HG03060 (cell line): ENCODE data around the gene CCNY.
A peak's percentile ranks its signal among the peaks of the same experiment; 100 is the strongest.

Experiments used
- ATAC-seq: cut with Tn5 transposase; IDR thresholded peaks from one replicate; pipeline ENCODE4 v1.9.1; 2021; ENCODE audit warnings: low read depth, moderate number of reproducible peaks; ENCODE audit not compliant: unreplicated experiment

CCNY gene

DNA sequence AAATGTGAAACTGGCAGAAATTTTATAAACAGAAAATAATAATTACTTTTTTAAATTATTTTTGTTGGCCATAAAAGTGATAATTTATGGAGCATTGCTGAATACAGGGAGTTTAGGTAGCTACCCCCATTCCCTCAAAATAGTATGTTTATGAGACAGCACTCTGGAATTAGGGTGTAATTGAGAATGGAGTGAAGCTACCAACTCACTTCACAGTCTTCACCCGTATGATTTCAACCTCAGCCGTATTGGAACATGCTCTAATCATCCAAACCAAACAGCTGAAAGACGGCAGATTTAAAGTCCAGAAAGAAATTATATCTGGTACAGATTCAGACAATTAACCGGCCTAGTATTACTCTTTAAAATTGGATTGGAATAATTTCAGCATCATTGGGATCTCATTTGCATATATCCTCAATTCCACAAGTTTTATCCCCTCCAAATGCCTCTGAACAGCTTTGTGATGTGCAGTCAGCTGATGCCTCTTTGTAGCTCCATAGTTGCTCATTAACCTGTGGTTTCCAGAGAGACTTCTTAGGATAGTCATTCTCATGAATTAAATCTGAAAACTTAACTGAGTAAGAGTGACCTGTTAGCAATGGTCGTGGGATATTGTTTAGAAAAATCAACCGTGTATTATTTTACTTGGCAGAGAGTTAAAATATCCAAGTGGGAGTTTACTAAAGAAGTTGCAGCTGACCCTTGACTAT lies 209.7 kb downstream of the CCNY start:
- no peak for ATAC-seq

DNA sequence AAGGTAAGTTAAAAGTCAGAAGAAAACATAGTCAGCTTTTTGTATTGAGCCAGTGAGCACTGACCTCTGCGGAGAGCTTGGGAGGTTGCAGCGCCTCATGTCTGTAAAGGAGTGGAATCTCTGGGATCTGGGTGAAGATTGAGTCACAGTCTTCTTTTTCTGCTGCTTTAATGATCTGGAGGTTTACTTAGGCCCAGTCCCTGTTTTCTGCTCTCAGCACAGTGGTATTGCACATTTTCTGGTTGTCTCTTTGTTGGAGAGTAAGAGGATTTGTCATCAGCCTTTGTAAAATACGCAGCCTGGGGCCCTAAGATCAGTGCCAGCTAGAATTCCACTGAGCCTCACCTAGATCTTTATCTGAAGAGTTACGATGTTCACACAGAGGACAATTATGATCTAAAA lies 210.5 kb downstream of the CCNY start:
- no peak for ATAC-seq

DNA sequence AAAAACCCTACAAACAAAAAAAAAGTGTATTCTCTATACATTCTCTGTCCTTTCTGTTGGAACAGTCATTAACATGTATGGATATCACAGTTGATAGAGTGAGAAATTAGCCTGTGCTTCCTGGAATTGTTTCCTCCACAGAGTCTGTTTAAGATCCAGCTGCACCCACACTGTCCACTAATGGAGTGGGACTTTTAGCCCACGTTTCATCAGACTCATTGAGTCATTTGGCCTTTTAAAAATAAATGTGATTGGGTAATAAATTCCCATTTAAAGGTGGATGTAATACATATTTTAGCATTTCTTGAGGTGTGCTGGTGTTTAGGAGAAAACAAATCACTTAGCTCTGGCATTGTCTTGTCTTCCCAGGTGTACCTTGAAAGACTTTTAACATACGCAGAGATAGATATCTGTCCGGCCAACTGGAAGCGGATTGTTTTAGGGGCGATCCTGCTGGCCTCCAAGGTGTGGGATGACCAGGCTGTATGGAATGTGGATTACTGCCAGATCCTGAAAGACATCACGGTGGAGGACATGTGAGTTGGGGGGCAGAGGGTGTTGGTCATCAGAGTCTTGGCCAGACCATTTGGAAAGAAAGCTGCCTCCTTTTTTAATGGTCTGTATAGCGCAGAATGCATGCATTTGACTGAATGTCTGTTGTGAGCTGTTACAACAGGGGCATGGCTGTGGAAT lies 216.5 kb downstream of the CCNY start:
- no peak for ATAC-seq

DNA sequence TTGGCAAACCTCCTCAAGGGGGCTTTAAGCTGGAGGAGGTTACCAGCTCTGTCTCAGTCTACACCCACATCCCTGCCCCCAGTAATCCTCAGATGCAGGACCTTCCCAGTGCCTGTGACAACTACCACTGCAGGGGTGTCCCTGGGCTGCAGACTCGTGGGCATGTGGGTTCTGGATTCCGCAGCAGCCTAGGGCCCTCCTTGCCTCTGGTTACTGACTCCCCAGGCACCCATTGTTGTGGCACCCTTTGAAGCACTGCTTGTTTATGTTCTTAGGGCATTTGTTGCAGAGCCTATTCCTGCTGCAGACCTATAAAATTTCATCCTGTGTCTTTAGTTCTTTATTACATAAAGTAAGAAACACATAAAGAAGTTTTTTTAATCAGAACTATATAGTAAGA lies 217.7 kb downstream of the CCNY start:
- no peak for ATAC-seq

DNA sequence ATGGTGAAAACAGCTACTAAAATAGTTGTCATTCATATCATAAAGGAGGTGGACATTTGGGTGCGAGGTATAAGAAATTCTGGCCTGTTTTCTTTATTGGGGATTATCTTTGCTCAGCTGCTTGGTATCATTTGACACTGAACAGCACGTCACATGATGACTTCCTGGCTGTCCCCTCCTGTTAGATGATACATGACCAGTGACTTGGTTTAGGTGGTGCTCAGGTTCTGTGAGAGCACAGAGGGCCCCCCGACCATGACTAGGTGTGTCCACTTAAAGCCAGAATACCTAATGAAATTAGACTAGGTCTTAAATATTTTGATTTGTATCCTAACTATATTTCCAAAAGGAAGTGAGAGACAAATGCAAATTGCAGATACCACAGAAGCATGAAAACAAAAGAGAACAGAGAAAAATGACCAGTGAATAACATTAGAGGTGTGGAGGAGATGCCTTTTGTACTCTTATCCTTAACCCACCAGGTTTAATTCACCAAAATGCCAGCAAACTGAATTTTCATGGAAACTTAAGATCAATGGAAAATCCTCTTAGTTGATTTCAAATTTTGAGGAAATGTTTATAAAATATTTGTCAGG lies 218.2 kb downstream of the CCNY start:
- ATAC-seq, result peak; percentile 48

DNA sequence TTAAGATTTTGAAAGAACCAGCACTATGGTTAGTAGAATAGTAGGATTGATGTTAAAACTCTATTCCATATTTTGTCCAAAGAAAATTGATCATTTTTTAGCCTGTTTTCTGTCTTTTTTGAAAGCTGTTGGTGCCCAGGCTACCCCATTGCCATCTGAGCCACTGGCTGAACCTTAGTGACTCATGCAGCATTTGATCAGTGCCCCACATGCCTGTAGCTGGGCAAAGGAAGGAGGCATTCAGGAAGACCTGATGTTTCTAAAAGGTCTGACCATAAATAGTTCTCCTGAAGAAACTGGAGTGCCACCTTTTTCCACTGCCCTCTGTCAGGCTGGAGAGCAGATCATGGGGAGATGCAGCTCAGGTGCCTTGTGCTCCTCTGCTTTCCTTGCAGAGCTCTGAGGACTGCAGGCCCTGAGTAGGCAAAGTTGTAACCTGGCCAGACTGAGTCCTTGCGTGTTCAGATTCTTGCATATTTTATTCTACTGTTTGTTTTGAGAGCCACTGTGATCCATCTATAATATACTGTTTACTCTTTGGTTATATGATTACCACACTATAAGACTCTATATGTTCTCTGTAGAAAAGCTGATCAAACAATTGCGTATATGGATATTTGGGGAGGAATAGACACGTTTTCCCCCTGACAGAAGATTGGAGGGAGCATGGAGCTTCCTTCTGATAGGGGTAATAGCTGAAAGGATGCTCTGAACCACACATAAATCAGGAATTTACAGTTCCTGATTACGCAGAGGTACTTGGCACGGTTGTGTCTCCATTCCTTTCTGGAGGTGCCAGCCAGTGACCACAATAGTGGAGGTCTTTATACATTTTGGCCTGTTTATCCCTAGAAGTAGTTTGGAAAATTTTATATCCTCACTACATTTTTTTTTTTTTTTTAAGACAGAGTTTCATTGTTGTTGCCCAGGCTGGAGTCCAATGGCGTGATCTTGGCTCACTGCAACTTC lies 219.9 kb downstream of the CCNY start:
- no peak for ATAC-seq

DNA sequence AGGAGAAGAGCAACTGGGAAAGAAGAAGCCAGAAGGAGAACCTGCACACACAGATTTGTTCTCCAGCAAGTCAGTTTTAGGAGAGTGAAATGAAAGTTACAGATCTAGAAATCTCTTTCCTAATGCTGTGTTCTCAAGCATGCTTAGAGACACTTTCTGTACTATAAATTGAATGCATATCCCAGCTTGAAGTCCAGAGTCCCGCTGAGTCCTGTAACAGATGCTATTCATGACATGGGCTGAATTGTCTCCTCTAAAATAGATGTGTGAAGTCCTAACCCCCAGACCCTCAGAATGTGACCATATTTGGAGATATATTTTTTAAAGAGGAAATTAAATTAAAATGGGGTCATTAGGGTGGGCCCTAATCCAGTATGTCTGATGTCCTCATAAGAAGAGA lies 222.0 kb downstream of the CCNY start:
- no peak for ATAC-seq

DNA sequence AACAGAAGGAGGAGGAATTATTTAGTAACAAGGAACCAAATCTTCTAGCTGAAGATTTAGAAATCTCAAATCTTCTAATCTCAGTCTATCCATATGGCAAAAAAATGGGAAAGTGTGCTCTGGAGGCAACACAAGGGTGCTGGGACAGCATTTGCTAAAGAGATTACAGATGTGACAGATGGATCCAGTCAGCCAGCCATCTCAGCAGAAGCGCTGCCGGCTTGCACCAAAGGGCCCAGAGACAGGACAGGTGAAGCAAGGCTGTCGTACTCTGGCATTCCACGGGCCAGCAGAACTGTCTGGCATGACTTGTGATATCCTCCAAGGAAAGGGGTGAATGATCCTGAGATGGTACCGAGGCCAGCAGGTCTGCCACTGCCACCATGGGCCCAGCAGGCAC lies 223.1 kb downstream of the CCNY start:
- no peak for ATAC-seq

DNA sequence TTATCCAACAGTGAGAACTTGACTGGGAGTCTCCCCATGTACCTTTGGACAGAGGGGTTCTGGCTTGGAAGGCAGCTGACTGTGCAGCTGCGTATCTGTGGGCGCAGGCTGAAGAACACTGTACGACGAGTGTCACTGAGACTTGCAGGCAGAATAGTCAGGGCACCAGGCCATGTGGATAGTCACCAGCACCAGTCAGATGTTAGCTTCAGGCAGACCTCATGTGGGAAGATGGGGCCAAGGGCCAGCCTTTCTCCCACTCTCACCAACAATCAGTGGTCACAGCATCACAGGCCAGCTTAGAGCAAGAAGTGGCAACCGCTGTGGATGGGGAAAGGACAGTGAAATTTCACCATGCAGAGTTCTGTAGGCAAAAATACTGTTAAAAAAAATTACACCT lies 225.4 kb downstream of the CCNY start:
- no peak for ATAC-seq

DNA sequence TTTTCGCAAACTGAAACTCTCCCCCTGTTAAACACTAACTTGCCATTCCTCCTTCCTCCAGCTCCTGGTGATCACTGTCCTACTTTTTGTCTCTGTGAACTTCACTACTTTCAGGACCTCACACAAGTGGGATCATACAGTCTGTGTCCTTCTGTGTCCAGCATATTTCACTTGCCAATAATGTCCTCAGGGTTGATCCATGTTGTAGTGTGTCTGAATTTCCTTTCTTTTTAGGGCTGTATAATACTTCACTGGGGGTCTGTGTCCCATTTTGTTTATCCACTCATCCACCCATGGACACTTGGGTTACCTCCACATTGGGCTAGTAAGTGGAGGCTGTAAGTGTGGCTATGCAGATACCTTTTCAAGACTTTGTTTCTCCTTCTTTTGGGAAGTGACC lies 226.1 kb downstream of the CCNY start:
- no peak for ATAC-seq

DNA sequence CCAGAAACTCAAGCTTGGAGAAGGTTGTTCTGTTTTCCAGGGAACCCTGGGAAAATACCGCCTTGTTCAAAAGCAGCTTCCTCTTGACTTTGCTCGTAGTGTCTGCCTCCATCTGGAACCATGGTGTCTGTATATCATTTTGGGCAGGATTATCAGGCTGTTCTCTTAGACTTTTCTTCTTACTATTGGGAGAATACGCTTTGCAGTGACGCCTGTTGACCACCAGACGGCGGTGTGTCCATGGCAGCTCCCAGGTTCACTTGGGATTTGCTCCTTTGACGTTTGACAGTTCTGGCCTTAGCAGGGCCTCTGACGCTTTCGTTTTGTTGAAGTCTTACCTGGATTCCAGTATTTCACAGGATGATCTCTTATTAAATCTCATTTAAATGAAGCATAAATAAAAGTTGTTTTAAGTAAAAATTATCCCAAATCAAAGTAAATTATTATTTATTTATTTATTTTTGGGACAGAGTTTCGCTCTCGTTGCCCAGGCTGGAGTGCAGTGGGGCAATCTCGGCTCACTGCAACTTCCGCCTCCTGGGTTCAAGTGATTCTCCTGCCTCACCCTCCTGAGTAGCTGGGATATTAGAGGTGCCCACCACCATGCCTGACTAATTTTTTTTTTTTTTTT lies 227.1 kb downstream of the CCNY start:
- ATAC-seq, result peak; percentile 43

DNA sequence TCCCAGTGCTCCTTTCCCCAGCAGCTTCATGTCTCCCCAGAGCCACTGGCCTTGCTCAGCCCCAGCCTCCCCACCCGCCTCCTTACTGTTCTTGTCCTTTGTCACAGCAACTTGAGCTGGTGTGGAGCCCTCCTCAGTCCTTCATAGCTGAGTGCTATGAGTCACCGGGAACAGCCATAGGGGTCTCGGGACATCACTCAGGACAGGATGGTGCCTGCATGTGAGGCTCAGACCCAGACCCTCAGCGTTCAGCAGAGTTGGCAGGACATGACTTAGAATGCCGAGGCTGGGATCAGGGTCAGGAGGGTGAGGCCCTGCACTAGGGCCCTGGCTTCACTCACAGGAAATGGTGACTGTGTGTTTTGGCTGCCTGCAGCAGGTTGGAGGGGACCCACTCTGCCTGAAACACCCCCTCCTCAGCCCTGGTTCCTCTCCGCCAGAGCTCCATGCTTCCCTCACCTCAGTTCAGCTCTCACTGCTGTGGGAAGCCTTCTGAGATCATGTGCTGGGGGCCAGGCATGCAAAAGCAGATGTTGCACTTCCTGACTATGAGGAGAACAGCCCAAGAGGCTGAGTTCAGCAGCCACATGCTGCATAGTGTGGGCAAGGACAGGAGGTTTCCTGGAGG lies 228.1 kb downstream of the CCNY start:
- peak; percentile 45 for ATAC-seq

DNA sequence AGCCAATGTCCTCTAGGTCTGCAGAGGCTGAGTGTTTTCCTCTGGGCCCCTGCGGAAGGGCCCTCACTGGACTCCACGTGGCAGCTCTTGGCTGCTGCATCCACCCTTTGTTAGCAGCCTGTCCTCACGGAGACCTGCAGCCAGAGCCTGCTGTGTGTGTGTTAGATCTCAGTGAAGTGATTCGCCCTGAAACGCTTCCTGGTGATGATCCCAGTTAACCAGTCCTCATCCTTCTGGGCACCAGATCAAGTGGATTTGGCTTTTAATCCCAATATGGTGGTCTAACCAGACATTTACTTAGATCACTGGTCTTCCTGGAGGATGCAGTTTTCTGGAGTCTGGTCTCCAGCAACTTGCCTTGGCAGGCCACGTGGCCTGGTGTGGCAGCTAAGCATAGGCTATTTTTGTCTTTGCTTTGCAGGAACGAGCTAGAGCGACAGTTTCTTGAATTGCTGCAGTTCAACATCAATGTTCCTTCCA lies 229.3 kb downstream of the CCNY start:
- ATAC-seq, result no peak

DNA sequence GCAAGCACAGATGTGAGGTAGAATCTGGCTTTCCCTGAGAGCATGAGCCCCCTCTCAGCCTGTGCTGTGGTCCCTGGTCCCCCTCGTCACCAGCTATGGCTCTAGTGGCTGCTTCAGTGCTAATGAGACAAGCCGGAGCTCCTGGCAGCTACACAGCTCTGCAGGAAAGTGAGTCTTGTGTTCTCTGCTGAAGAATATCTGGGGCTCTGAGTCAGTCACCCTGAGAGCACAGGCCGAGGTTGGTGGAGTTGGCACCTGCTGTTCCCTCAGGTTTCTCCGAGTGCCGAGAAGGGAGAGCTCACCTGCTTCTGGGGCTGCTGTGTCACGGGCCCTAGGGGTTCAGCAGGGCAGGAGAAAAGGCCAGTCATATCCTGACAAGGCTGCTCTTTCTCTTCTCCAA lies 231.6 kb downstream of the CCNY start:
- ATAC-seq, result no peak

DNA sequence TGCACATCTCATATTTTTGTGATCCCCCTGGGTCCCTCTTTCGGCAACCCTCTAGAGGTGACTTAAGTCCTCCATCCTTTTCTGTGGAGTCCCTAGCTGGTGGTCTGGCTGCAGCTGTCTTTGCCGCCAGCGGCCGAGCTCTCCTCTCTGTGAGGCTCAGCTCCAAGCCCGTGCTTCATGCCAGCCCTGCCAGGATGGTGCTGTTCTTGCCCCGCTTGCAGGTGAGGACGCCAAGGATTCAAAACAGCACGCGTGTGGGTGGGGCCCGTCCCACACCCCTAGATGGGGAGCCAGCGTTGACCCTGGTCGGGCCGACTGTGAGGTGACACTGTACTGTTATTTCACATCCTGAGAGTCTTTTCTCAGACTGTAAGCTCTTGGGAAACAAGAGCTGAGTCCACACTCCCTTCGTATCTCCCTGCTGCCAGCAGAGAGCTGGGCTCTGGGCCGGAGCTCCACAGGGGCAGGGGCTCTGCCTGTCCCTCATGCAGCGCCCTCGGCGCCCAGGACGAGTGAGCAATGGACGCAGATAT lies 232.2 kb downstream of the CCNY start:
- no peak for ATAC-seq

DNA sequence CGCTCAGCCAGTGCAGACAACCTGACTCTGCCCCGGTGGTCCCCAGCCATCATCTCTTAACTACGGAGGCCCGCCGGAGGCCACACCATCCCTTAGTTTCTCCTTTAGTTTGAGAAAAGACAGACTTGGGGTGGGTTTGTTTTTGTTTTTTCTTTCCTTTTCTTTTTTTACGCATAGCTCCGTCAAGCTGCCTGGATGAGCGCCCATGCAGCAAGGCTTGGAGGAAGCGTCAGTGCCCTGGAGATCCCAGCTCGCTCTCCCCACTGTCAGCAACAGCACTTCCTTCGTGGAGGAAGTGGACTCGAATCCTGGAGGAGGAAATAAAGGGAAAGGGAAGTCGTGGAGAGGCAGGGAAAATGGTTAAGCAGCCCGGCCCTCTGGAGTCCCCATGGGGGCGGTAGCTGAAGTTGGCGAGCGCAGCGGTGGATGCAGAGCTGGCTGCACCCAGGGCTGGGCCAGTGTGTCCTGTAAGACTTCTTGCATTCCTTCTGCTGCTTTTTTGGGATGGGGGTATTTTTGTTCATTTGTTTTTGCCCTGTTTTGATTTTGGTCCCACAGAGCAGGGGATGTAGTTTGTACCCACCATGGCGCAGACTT lies 232.9 kb downstream of the CCNY start:
- ATAC-seq, result no peak

DNA sequence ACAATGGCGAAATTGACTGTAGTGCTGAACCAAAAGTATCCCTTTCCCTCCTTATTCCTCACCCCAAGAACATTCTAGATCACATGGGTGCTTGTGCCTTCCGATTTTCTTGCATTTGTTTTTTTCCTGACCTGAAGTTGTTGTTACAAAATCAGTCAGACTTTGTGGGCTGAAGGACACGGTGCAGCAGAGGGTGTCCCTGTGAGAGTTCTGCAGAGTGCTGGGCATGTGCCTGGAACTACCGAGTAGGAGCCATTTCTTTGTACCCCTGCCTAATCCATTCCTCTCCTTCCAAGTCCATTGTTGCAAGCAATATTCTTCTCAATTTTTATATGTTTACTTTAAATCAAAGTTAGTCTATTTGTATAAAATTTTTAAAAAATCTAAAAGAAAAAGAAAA lies 233.5 kb downstream of the CCNY start:
- no peak for ATAC-seq

DNA sequence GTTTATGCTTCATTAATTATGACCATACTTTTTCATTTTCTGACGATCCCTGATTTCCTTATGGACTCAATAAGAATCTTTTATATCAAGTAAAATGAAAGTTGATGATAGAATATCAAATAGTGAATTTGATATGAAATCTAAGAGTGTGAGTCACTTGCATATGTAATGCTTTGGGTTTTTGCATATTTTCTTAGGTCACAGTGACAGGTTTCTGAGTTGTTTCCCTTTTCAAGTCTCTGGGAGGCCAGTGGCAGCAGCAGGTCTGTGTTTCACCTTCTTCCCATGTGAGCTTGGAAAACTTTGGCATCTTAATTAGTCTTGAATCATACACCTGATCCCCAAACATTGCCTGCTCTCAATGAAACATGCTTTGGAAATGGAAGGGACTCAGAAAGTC lies 234.1 kb downstream of the CCNY start:
- no peak for ATAC-seq

DNA sequence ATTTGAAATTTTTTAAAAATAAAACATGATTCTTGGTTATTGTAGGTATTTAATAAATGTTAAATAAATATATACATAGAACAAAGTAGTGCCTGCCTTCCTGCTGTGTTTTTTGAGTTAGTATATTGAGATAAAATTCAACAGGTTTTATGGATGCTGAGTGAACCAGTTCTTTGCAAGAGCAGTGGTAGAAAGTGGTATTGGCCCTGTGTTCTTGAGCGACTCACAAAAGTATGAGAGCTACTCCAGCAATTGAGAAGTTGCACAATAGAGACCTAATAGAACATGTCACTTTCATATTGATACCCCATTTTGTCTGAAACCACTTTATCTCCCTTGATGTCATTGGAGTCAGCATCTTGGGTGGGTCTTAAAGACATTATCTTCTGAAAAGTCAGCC lies 236.3 kb downstream of the CCNY start:
- no peak for ATAC-seq
